ENCODE results near the gene CNTN4.

The CNTN4 gene

GRCh38 chr3:2092758-2093157 is 5.9 kb upstream of the CNTN4 start:
- no peak for DNase-seq (ENCODE audit: low read depth in 2 of 2)
- no peak for TF ChIP-seq CTCF (IDR thresholded peaks at IDR 0.05; ENCODE audit: low read depth, low read length)

GRCh38 chr3:2094941-2095340 is 3.7 kb upstream of the CNTN4 start:
- H3K4me3 ChIP-seq (replicated peaks in 1 of 2; ENCODE audit: low read depth in 2 of 2, low read length in 2 of 2), result no peak overlapping the region
- TF ChIP-seq CTCF (IDR thresholded peaks at IDR 0.05; ENCODE audit: low read depth, low read length), result no peak
- DNase-seq (ENCODE audit: low read depth in 2 of 2), result no peak

More at GRCh38 chr3:2092758-2093157, 5.9 kb upstream of the CNTN4 start:
- H3K4me3 ChIP-seq (replicated peaks in 1 of 2; ENCODE audit: low read depth in 2 of 2, low read length in 2 of 2), result no peak overlapping the region

GRCh38 chr3:2096216-2096615 is 2.5 kb upstream of the CNTN4 start:
- no peak for TF ChIP-seq CTCF (IDR thresholded peaks at IDR 0.05; ENCODE audit: low read depth, low read length)
- no peak for DNase-seq (ENCODE audit: low read depth in 2 of 2)
- no peak overlapping the region for H3K4me3 ChIP-seq (replicated peaks in 1 of 2; ENCODE audit: low read depth in 2 of 2, low read length in 2 of 2)

GRCh38 chr3:2097641-2098191 is 950 bp upstream of the CNTN4 start:
- no peak overlapping the region for H3K4me3 ChIP-seq (replicated peaks in 1 of 2; ENCODE audit: low read depth in 2 of 2, low read length in 2 of 2)
- TF ChIP-seq CTCF (IDR thresholded peaks at IDR 0.05; ENCODE audit: low read depth, low read length), result no peak
- no peak for DNase-seq (ENCODE audit: low read depth in 2 of 2)

GRCh38 chr3:2099028-2099671 is 484 bp downstream of the CNTN4 start:
- no peak overlapping the region for H3K4me3 ChIP-seq (replicated peaks in 1 of 2; ENCODE audit: low read depth in 2 of 2, low read length in 2 of 2)
- no peak for DNase-seq (ENCODE audit: low read depth in 2 of 2)
- no peak for TF ChIP-seq CTCF (IDR thresholded peaks at IDR 0.05; ENCODE audit: low read depth, low read length)

GRCh38 chr3:2099779-2100191 is 1.1 kb downstream of the CNTN4 start:
- TF ChIP-seq CTCF (IDR thresholded peaks at IDR 0.05; ENCODE audit: low read depth, low read length), result no peak

GRCh38 chr3:2106438-2106837 is 7.8 kb downstream of the CNTN4 start:
- no peak overlapping the region for H3K4me3 ChIP-seq (replicated peaks in 1 of 2; ENCODE audit: low read depth in 2 of 2, low read length in 2 of 2)
- no peak for DNase-seq (ENCODE audit: low read depth in 2 of 2)
- no peak for TF ChIP-seq CTCF (IDR thresholded peaks at IDR 0.05; ENCODE audit: low read depth, low read length)

More at GRCh38 chr3:2099779-2100191, 1.1 kb downstream of the CNTN4 start:
- H3K4me3 ChIP-seq (replicated peaks in 1 of 2; ENCODE audit: low read depth in 2 of 2, low read length in 2 of 2), result no peak overlapping the region
- no peak for DNase-seq (ENCODE audit: low read depth in 2 of 2)

All from cardiac fibroblast (primary cell).